Raji (cell line): ENCODE results near the gene TMEM91.

Experiments used
- POLR2A ChIP-seq: IDR thresholded peaks from 2 replicates; pipeline ENCODE4 v1.6.1; 2011; ENCODE audit warnings: low read depth, low read length, control low read depth; ENCODE audit not compliant: insufficient read depth

The TMEM91 gene

GRCh38 chr19:41426952-41427646 lies 50.8 kb downstream of the TMEM91 start, which contains the start of gene B3GNT8:
TSS of gene B3GNT8 (minus strand) at chr19:41427374. CDS start at chr19:41426778, 596 bp downstream.
- TF ChIP-seq POLR2A, result no peak

- no peak for TF ChIP-seq POLR2A
These were observed 51.5 kb downstream of the TMEM91 start for GRCh38 chr19:41427647-41428480.

- no peak for TF ChIP-seq POLR2A
These were observed 52.1 kb downstream of the TMEM91 start for GRCh38 chr19:41428481-41428859.

DNA sequence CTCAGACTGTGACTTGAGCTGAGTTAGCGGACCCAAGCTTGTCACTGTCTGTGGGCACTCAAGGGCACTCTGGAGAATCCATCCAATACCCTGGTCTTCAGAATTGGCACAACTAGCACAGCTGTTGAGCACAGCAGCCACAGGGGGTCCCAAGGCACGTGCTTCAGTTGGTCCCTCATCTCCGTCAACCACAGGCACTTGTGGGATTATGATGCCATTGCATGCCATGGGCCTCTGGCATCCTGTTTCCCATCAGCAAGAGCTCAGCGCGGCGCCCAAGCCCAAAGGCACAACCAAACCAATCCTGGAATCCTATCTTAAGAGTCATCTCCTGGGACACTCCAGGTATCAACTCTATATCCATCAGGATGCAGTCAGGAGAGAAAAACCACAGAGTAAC lies 54.6 kb downstream of the TMEM91 start:
- no peak for TF ChIP-seq POLR2A

DNA sequence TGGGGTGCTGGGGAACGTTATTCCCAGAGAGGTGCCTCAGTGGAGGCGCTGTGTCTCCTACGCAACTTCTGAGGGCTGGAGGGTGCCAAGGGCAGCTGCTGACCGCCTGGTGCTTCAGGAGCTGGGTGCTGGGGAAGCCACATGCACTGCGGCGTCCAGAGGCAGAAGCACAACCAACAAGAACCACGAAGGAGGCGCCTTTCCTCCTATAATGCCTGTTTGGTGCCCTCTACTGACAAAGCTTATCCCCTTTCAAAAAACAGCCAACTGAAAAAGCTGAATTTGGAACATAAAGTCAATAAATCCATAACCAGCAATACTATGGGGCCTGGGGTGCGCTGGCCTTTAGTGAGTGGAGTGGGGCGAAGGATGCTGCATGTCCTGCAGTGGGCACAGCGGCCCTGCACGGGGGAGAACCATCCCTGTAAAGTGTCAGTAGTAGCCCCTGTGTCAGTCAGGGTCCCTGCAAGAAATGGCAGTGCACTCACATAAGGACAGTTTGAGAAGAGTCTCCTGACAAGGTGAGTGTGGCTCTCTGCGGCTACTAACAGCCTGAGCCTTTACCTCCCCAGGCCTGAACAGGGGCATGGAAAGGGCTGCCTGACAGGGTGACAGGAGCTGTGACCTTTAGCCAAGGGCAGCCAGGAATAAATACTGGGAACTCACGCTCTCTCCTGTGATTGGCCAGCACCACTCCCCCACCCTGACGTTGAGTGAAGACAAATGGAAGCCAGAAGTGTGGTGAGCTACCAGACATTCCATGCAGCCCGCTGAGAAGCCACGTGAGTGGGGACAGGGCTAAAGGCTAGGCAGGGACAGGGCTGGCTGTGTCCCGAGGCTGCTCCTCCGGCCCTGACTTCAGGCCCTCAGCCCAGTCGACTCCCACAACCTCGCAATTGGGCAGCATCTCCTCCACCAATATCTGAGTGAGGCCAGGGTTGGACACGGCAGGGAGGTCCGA lies 55.4 kb downstream of the TMEM91 start:
- no peak for TF ChIP-seq POLR2A

- TF ChIP-seq POLR2A, result no peak
These were observed 56.8 kb downstream of the TMEM91 start for GRCh38 chr19:41433171-41433570.
